Osteocyte (in vitro differentiated cells): ENCODE data around the gene SND1. TPM values are rescaled to one million over a fixed set of nuclear protein-coding genes. Genes with fewer than 3 reads are reported as not detected.
A peak's percentile ranks its signal among the peaks of the same experiment; 100 is the strongest.

ENCODE experiments used
- DNase-seq: peaks from one replicate; pipeline ENCODE4 v3.0.0; 2021; ENCODE audit warnings: mixed read lengths; ENCODE audit not compliant: unreplicated experiment; ENCODE audit errors: extremely low spot score
- H3K27ac Mint-ChIP-seq: one replicate; pipeline ENCODE4 v1.8.0; 2021; ENCODE audit warnings: mild to moderate bottlenecking, mixed read lengths; ENCODE audit not compliant: unreplicated experiment
- H3K27me3 Mint-ChIP-seq: one replicate; pipeline ENCODE4 v1.8.0; 2021; ENCODE audit warnings: mixed read lengths; ENCODE audit not compliant: unreplicated experiment
- H3K36me3 Mint-ChIP-seq: one replicate; pipeline ENCODE4 v1.8.0; 2021; ENCODE audit warnings: mixed read lengths; ENCODE audit not compliant: unreplicated experiment
- H3K4me1 Mint-ChIP-seq: one replicate; pipeline ENCODE4 v1.8.0; 2021; ENCODE audit warnings: mixed read lengths; ENCODE audit not compliant: unreplicated experiment
- H3K4me3 Mint-ChIP-seq: one replicate; pipeline ENCODE4 v1.8.0; 2021; ENCODE audit warnings: mild to moderate bottlenecking, moderate library complexity, mixed read lengths; ENCODE audit not compliant: unreplicated experiment
- H3K9me3 Mint-ChIP-seq: one replicate; pipeline ENCODE4 v1.8.0; 2021; ENCODE audit warnings: mixed read lengths; ENCODE audit not compliant: unreplicated experiment
- total RNA-seq: library from RNA; stranded (reverse); gene quantifications from 2 replicates; pipeline ENCODE4 v1.2.1, GENCODE V29; 2021
- TF ChIP-seq, protein P1 (sequence below): fragments of 200-600 bp; sonication (generic); IDR thresholded peaks from 2 replicates; pipeline ENCODE4 v1.5.0; 2021; ENCODE audit warnings: antibody characterized with exemption, mild to moderate bottlenecking, moderate library complexity

Gene SND1
- total RNA-seq, 1 donor from 2014 or later: 229 TPM

DNA sequence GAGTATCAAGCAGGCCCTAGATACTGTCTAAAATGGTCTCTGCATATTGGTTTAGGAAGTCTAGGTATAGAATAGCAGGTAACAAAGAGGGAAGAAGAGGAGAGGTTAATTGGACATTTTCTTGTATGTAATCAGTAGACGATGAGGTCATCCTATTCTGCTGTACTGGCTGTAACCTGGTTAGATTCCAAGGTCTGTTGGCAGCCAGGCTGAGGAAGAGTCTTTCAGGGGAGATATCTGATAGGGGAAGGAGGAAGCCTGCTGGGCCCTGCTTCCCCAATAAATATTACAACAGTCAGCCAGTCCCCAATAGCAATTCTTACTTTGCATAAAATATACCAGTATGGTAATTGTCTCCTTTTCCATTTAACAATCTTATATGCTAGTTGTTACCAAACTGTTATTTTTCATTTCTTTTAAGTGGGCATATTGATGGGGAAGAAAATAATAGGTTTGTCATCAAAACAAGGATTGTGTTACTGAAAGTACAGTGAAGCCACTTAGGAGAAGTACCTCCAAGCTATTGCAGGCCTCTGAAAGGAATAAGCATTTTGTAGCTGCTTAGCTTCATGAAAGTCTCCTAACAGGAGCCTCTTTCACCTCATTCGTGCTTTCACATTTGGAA, 192.8 kb downstream of the SND1 start:
- H3K27ac Mint-ChIP-seq: peak overlapping the region; percentile 17
- H3K4me1 Mint-ChIP-seq: peaks cover 17% of the 10 kb centered on the region
- no peak for DNase-seq

DNA sequence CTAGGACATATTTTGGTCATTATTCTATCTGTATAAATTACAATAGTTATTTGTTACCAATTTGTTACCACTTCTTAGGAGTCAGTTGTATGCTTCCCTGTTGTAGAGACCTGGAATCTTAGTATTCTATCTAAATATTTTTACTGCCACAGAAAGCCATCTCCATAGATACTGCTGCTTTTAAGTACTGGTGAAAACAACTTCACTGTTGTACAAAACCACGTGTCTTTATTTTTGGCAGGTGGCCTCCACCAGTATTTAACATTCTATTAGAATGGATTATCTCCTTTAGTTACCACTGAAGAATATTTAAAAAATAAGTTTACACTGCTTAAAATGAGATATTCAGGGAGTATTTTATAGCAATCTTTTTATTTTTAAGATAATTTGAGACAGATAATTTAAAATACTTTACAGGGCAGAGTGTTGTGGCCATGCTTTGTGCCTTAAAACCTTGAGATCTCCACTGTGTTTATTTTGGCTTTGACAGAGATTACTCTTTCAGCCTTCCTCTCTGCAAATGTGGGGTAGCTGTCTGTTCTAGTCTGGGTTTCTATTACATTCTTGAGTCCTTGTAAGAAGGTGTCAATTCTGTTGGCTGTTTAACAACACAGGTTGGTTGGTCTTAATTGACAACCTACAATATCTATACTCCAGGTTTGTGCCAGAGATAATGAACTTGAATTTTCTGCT, 193.7 kb downstream of the SND1 start:
- Mint-ChIP-seq H3K4me1 (peaks cover 16% of the 10 kb centered on the region), H3K27me3 (no peaks in the 10 kb centered on the region), H3K27ac (peak overlapping the region; percentile 32), H3K36me3 (peaks cover 19% of the 10 kb centered on the region), H3K4me3 (no peak overlapping the region), H3K9me3 (no peaks in the 10 kb centered on the region)
- DNase-seq: no peak
- TF ChIP-seq, protein P1, sequence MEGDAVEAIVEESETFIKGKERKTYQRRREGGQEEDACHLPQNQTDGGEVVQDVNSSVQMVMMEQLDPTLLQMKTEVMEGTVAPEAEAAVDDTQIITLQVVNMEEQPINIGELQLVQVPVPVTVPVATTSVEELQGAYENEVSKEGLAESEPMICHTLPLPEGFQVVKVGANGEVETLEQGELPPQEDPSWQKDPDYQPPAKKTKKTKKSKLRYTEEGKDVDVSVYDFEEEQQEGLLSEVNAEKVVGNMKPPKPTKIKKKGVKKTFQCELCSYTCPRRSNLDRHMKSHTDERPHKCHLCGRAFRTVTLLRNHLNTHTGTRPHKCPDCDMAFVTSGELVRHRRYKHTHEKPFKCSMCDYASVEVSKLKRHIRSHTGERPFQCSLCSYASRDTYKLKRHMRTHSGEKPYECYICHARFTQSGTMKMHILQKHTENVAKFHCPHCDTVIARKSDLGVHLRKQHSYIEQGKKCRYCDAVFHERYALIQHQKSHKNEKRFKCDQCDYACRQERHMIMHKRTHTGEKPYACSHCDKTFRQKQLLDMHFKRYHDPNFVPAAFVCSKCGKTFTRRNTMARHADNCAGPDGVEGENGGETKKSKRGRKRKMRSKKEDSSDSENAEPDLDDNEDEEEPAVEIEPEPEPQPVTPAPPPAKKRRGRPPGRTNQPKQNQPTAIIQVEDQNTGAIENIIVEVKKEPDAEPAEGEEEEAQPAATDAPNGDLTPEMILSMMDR: no peak

More for the DNA sequence above, 192.8 kb downstream of the SND1 start:
- TF ChIP-seq, protein P1: no peak
- H3K36me3 Mint-ChIP-seq: peaks cover 16% of the 10 kb centered on the region
- H3K27me3 Mint-ChIP-seq: no peaks in the 10 kb centered on the region
- H3K9me3 Mint-ChIP-seq: no peaks in the 10 kb centered on the region
- no peak overlapping the region for H3K4me3 Mint-ChIP-seq

DNA sequence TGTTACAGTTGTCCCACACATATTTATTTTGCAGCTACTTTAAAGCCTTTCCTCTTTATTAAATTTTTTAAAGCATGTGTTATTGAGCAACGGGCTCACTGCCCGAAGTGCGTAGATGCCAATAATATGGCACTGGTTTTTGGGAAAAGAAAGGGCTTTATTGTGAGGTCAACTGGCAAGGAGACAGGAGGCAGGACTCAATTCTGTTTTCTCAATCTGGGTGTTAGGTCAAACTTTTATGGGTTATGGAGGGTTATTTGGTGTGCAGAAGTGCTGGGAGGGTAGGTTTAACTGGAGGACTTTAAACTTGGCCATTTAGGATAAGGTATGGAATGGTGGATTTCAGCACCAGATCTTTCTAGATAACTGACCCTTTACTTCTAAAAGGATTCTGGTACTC, 195.6 kb downstream of the SND1 start:
- TF ChIP-seq, protein P1: no peak
- Mint-ChIP-seq H3K9me3 (no peaks in the 10 kb centered on the region), H3K36me3 (peaks cover 22% of the 10 kb centered on the region), H3K4me3 (no peak overlapping the region), H3K27me3 (no peaks in the 10 kb centered on the region), H3K27ac (no peak overlapping the region), H3K4me1 (peaks cover 23% of the 10 kb centered on the region)
- no peak for DNase-seq

DNA sequence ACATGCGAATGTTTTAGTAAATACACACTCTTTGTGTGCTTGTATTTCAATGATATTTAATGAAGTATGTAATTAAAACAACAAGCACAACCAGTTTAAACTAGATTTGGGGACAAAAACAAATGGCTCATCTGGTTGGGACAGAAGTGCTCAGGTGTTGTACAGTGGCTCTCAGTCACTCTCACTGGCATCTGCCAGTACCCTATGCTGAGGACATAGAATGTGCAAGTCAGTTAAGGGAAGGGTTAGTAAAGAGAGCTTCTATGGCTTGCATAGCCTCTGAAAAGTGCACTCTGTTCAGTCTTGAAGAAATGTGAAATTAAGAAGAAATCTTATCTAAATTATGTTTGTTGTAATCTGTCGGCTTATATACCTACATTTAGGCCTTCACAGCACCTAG, 196.2 kb downstream of the SND1 start:
- peaks cover 17% of the 10 kb centered on the region for H3K36me3 Mint-ChIP-seq
- peaks cover 24% of the 10 kb centered on the region for H3K4me1 Mint-ChIP-seq
- DNase-seq: no peak
- no peak overlapping the region for H3K27ac Mint-ChIP-seq
- TF ChIP-seq, protein P1: no peak
- H3K27me3 Mint-ChIP-seq: no peaks in the 10 kb centered on the region
- H3K9me3 Mint-ChIP-seq: no peaks in the 10 kb centered on the region
- no peak overlapping the region for H3K4me3 Mint-ChIP-seq

DNA sequence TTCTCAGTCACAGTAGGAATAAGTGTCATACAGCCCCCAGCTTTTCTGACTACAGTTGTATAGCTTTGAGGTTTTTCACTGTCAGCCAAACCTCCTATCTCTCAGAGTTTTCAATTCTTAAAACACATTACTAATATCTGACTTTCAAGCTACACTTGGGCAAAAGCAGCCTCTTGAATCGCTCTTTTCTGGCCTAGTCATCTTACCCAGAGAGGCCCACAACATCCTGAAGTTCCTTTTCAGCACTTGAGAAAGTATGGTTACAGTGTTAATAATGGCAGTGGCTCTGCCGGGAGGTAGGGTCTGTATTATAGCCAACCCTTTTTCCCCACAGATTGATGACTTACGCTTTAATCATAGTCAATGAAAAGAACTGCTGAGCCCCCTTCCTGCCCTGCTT, 198.2 kb downstream of the SND1 start:
- Mint-ChIP-seq H3K4me1 (peaks cover 21% of the 10 kb centered on the region), H3K27ac (no peak overlapping the region), H3K27me3 (no peaks in the 10 kb centered on the region), H3K36me3 (peaks cover 12% of the 10 kb centered on the region), H3K4me3 (no peak overlapping the region), H3K9me3 (no peaks in the 10 kb centered on the region)
- TF ChIP-seq, protein P1: no peak
- no peak for DNase-seq
